Measurements from ENCODE around the gene CST6. TPM values are rescaled to one million over a fixed set of nuclear protein-coding genes. Genes with fewer than 3 reads are reported as not detected.

Gene CST6
- total RNA-seq, 1 donor from 2014 or later: not detected

DNA sequence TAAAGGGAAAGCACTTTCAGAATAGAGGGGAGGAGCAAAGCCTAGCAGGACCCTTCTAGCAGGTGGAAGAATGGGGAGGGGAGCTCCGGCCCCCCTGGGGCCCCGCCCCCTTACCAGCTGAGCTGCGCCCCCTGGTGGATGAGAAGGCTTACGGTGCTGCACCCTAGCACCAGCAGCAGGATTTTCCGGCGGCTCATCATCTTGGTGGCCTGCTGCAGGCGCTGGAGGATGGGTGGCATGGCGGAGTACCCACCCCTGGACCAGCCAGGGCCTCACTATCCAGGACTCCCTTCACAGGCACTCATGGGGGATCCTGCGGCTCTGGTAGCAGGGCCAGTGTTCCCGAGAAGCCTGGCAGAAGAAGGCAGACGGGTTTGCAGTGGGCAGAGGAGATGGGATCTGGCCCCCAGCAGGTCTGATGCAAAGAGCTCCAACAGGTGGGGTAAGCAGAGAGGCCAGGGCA, 33.4 kb downstream of the CST6 start:
- DNase-seq (ENCODE audit: low spot score): peak; percentile 92

DNA sequence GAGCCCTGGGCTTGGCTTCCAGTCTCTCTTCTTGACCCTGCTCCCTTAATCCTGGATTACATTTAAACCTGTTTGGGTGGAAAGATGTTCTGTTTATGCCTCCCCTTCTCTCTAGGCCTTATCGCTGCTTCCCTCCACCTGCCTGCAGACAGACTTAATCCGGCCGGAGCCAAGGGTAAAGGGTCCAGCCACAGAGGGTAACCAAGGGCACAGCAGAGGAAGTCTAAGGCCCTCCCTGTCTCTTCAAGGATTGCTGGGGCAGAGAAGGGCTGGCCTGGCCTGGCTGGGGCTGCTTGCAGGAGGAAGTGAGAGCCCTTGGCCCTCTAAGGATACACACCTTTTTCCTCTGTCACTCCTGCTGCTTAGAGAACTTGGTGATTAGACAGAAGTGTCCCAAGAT, 35.1 kb downstream of the CST6 start:
- no peak for DNase-seq (ENCODE audit: low spot score)

DNA sequence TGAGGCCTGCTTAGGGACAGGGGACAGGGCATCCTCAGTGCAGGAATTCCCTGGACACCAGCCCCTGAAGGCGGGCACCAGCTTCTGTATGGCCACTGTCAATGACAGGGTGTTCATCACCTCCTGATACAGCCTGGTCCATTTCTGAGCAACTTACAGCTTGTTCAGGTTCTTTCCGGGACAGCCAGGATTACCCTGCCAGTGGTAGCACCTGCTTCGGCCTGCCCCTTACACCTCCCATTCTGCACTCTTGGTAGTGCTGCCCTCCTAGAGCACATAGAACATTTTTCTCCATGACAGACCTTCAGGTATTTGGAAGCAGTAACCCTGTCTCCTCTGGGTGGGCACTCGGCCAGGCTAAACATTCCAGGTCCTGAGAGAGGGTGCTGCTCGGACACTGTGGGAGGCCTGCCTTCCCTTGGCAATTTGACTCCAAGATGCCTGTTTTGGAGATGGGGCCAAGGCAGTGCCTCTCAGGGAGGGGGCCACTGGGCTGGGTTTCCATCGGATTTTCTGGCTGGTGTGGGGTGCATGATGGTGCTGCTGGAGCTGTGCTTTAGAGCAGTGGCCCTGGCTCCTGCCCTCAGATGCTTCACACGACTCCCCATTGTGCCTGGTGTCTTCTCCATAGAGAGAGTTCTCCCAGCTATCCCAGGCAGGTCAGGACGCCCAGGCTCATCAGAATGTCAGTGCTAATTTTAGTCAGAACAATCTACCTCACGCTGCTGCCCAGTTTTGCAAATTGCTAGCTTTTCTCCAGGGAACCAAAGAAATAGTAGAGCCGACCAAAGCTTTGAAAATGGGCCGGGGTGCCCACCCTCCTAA, 35.9 kb downstream of the CST6 start:
- DNase-seq (ENCODE audit: low spot score): no peak

DNA sequence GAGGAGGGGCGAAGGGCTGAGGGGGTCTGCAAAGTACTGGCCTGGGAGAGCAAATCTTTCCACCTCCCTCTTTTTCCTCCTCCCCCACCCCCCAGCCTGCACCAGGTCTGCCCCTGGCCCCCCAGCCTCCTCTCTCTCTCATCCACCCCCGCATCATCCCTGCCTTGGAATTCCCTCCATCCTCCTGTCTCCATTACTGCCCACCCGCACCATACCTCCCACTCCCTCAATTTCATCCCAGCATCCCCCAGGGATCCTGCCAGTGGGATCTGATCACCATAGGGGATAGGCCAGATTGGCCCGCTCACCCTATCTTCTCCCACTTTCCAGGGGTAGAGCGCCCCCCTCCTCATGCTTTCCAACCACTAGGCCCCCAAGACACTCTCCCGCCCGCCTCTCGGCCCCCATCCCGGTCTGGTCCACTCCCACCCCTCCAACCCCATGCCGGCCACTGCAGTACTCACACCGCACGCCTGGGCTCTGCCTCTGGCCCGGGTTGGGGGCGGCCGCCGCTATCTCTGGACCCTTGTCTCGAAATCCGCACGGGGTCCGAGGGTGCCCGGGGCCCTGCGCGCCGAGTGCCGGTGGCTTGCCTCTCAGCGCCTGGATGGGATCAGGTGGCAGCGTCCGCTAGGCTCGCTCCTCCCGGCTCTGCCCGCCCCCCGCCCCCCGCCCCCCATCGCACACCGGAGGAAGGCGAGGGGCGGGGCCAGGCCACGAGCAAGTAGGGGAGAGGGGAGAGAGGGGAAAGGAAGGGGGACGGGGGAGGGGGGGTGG, 36.9 kb downstream of the CST6 start, which contains the start of gene GAL3ST3:
TSS of gene GAL3ST3 (minus strand) at position 615 of the 777 bp plus-strand sequence. CDS start 3,746 bp downstream, outside the sequence.
- DNase-seq (ENCODE audit: low spot score): no peak

DNA sequence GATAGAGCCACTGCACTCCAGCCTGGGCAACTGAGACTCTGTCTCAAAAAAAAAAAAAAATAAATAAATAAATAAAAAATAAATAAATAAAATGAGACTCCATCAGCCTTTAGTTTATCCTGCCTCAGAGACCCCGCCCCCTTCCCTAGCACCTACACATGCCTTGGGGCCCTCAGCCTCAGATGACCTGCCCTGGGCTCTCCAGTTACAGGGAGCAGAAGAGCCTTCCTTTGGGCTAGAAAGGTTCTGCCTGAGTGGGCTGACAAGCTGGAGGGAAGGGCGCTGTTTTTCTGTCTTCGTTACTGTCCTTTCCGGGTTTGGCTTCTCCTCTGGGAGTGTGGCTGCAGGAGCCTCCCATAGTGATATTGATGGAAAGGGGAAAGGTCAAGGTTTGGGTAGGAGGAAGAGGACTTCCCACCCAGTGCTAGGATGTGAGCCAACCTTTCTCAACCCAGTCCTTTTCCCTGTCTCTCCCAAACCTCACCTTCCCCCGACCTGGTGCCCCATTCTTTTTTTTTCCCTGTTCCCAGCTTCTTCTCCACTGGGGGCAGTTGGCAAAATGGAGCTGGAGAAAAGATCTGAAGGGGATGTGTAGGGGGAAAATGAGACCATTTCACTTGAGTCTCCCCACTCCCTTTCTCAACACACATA, 38.9 kb downstream of the CST6 start:
- no peak for DNase-seq (ENCODE audit: low spot score)

DNA sequence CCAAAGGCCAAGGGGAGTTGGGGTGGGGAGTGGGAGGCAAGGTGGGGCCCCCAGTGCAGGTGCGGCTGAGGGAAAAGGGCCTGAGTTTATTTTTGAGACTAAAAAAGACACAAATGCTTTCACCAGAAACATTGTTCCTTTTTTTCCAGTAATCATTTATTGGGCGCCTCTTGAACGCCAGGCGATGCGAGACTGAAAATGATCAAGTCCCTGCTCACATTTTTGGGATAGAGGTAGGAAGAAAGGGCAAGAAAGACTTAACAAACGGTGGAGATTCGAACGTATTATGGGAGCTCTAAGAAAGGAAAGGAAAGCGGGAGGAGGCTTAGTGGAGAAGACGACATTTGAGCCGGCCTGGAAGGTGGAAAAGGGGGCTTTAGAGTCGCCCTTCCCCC, 39.6 kb downstream of the CST6 start:
- DNase-seq (ENCODE audit: low spot score): no peak

DNA sequence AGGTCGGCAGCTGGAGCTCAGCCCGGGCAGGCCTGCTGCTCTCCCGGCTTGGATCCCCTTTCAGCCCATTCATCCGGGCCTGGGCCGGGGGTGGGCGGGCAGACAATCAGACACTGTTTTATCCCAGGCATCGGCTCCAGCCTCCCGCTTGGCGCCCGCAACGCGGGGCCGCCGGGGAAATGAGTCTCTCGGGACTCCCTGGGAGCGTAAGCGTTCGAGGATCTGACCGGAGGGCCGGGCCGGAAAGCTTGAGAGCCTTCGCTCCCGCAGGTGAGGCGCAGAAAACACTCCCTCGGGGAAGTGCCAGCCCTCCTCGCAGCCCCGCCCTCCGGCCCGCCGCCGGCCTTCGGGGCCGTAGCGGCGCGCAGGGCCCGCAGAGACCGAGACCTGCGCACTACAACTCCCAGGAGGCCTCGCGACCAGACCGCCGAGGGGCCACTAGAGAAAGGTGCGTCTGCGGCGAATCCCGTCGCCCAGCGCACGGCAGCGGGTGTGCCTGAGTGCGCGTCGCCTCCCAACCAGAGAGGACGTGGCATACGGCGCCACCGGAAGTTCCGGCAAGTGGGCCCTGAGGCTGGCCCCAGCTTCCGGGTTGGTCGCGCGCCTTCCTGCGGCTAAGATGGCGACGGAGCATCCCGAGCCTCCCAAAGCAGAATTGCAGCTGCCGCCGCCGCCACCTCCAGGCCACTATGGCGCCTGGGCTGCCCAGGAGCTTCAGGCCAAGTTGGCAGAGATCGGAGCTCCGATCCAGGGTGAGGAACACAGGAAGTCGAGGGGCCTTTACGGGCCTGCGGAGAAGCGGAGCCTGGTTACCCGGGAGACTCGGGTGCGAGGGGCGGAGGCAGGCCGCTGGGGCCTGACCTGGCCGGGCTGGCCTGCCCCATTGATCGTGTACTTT, 40.2 kb downstream of the CST6 start, which contains the start of gene SF3B2:
TSS of gene SF3B2 (plus strand) at position 599 of the 898 bp plus-strand sequence. CDS start at position 620, 21 bp downstream.
- DNase-seq (ENCODE audit: low spot score): peak; percentile 99

DNA sequence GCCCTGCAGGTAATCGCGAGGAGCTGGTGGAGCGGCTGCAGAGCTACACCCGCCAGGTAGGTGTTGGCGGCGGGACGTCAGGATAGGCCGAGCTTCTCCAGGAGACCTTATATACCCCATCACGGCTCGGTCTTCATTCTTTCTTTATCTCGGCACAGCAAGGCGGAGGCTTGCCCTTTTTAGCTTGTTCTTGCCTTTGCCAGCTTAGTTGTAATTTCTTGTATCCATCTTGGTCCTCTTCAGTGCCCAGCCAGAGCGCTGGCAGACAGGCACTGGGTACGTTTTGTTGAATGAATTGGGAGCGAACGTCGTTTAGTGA, 40.8 kb downstream of the CST6 start:
- DNase-seq (ENCODE audit: low spot score): no peak

DNA sequence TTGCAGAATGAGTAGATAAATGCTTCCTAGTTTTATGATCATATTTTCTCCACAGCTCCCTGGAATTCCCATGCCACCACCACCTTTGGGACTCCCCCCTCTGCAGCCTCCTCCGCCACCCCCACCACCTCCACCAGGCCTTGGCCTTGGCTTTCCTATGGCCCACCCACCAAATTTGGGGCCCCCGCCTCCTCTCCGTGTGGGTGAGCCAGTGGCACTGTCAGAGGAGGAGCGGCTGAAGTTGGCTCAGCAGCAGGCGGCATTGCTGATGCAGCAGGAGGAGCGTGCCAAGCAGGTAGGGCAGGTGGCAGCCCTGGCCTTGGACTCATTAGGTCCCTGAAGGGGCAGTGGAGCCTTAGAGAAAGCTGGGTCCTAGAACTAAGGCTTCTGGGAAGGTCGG, 43.2 kb downstream of the CST6 start:
- no peak for DNase-seq (ENCODE audit: low spot score)

DNA sequence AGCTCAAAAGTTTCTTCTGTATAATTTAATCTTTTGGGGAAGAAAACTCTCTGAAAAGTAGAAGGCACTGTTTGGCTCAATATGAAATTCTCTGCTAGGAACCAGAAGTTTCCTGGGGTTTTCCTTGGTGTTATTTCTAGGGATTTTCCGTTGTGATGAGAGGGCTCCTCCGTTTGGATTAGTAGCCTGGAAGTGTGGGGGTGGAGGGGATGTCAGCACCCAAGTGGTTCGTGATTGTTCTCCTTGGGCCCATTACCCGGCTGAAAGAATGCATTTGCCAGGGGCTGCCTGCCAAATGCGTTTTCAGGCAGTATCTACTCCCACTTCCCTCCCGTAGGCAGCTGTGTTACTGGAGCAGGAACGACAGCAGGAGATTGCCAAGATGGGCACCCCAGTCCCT, 44.7 kb downstream of the CST6 start:
- DNase-seq (ENCODE audit: low spot score): no peak

DNA sequence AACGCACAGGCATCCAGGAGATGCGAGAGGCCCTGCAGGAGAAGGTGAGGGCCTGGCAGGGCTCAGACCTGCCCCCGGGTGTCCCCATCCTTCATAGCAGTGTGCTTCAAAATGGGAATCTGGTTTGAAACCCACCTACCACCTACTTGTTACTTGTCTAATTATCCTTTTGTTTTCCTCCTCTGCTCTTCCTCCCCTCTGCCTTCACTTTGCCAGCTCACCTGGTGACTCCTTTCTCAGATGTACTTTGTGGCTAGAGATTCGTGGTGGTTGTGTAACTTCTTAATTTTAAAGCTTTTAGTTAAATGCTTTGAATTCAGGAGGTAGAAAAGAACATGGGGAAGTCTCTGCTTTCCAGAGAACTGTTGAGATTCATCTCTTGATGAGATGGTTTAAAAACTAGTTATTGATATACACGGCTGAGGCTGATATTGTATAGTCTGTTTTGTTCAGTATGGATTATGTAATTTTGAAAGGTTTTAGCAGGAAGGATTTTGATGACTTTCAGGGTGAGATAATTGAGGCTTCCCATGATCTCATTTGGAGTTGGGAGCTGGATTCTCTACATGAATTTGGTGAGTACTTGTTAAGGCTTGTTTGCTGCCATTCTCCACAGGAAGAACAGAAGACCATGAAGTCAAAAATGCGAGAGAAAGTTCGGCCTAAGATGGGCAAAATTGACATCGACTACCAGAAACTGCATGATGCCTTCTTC, 48.3 kb downstream of the CST6 start:
- DNase-seq (ENCODE audit: low spot score): no peak

DNA sequence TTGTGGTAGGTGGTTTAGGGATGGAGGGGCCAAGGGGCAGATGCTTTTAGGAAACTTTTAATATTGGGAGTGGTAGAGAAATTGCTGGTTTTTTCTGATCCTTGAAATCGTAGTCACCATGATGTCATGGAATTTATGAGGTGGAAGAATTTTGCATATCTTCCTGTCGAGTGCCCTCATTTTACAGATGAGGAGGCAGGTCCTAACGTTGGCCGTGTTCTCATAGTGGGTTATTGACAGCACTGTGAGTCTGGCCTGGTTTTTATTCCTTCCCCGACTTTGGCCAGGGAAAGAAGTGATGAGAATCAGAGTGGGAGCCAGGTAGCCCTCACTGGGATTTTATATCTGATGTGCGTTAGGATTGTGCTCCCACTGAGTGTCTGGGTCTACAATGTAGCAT, 49.5 kb downstream of the CST6 start:
- no peak for DNase-seq (ENCODE audit: low spot score)

DNA sequence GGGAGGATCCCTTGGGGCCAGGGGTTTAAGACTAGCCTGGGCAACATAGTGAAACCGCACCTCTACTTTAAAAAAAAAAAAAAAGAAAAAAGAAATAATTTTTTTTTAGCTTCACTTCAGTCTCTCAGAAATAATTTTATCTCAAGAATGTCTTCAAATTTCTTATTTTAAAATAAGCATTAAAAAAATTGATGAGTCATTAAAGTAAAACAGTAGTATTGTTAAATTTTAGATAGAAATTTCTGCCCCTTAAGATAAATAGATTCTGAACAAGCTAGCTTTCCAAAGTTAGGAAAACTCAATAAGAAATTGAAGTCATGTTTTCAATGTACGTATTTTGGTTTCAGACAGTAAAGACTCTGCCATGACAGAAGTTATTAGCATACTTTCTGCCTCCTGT, 50.6 kb downstream of the CST6 start:
- no peak for DNase-seq (ENCODE audit: low spot score)

Other genes with a start within 250 kb of the CST6 start
- 51.8 TPM for gene AP5B1, start 231.0 kb upstream of the CST6 start, total RNA-seq
- gene OVOL1, start 224.9 kb upstream of the CST6 start, total RNA-seq: not detected
- not detected for gene SNX32, start 178.0 kb upstream of the CST6 start, total RNA-seq
- 818 TPM for gene CFL1, start 153.8 kb upstream of the CST6 start, total RNA-seq
- 38.0 TPM for gene MUS81, start 151.6 kb upstream of the CST6 start, total RNA-seq
- 87.7 TPM for gene EFEMP2, start 139.2 kb upstream of the CST6 start, total RNA-seq
- gene CTSW, start 132.2 kb upstream of the CST6 start, total RNA-seq: 1.3 TPM
- 46.5 TPM for gene FIBP, start 123.5 kb upstream of the CST6 start, total RNA-seq
- 26.0 TPM for gene CCDC85B, start 121.3 kb upstream of the CST6 start, total RNA-seq
- gene FOSL1, start 111.6 kb upstream of the CST6 start, total RNA-seq: 58.3 TPM
- gene C11orf68, start 92.9 kb upstream of the CST6 start, total RNA-seq: 33.4 TPM
- 87.0 TPM for gene DRAP1, start 92.6 kb upstream of the CST6 start, total RNA-seq
- not detected for gene TSGA10IP, start 66.5 kb upstream of the CST6 start, total RNA-seq
- gene SART1, start 50.3 kb upstream of the CST6 start, total RNA-seq: 47.9 TPM
- gene EIF1AD, start 9.9 kb upstream of the CST6 start, total RNA-seq: 31.7 TPM
- gene BANF1, start 9.5 kb upstream of the CST6 start, total RNA-seq: 121 TPM
- 0.51 TPM for gene CATSPER1, start 14.5 kb downstream of the CST6 start, total RNA-seq
- gene GAL3ST3, start 37.2 kb downstream of the CST6 start, total RNA-seq: not detected
- 164 TPM for gene SF3B2, start 40.4 kb downstream of the CST6 start, total RNA-seq
- 64.9 TPM for gene PACS1, start 58.3 kb downstream of the CST6 start, total RNA-seq
- 35.0 TPM for gene KLC2, start 245.7 kb downstream of the CST6 start, total RNA-seq